Liver (tissue), 9 donors: ENCODE measurements around the gene TRIM46. TPM values are rescaled to one million over a fixed set of nuclear protein-coding genes. Genes with fewer than 3 reads are reported as not detected.

Source experiments
- DNase-seq: peaks from one replicate; pipeline ENCODE4 v3.0.0-alpha.2; 2017; ENCODE audit warnings: low spot score
- H3K27ac ChIP-seq, 2 donors: one replicate each; pipeline ENCODE4 v1.7.0; 2013; ENCODE audit warnings: inconsistent platforms in 2 of 2, low read length in 2 of 2, control low read depth in 1 of 2, low read depth in 1 of 2, mild to moderate bottlenecking in 1 of 2
- H3K27me3 ChIP-seq, 4 donors: one replicate each; pipeline versions ENCODE4 v1.6.1 to v1.7.0; 2013; ENCODE audit warnings: low read length in 3 of 4, inconsistent platforms in 1 of 4, mild to moderate bottlenecking in 1 of 4, moderate library complexity in 1 of 4; ENCODE audit not compliant: control insufficient read depth in 4 of 4, insufficient read depth in 4 of 4
- H3K36me3 ChIP-seq, 4 donors: one replicate each; pipeline versions ENCODE4 v1.6.1 to v1.7.0; 2013; ENCODE audit warnings: low read length in 3 of 4, mild to moderate bottlenecking in 3 of 4, low read depth in 1 of 4, moderate library complexity in 1 of 4; ENCODE audit not compliant: control insufficient read depth in 4 of 4, insufficient read depth in 3 of 4
- H3K4me1 ChIP-seq, 4 donors: one replicate each; pipeline versions ENCODE4 v1.6.1 to v1.7.0; 2013; ENCODE audit warnings: low read length in 3 of 4, mild to moderate bottlenecking in 3 of 4, moderate library complexity in 1 of 4; ENCODE audit not compliant: control insufficient read depth in 4 of 4, insufficient read depth in 4 of 4
- H3K4me3 ChIP-seq, 3 donors: one replicate each; pipeline versions ENCODE4 v1.6.1 to v1.7.0; 2013; ENCODE audit warnings: low read length in 3 of 3, control low read depth in 1 of 3, low read depth in 1 of 3, mild to moderate bottlenecking in 1 of 3
- H3K9ac ChIP-seq, 2 donors: one replicate each; pipeline ENCODE4 v1.7.0; 2013; ENCODE audit warnings: low read length in 2 of 2, mild to moderate bottlenecking in 2 of 2, moderate library complexity in 2 of 2, control low read depth in 1 of 2, low read depth in 1 of 2
- H3K9me3 ChIP-seq, 4 donors: one replicate each; pipeline versions ENCODE4 v1.6.1 to v1.7.0; 2013; ENCODE audit warnings: low read length in 3 of 4; ENCODE audit not compliant: control insufficient read depth in 4 of 4
- ATF3 ChIP-seq: IDR thresholded peaks from 2 replicates; pipeline ENCODE4 v1.6.1; 2016; ENCODE audit warnings: antibody characterized with exemption
- CTCF ChIP-seq: fragments of 150-350 bp; IDR thresholded peaks from 2 replicates; pipeline ENCODE4 v1.5.1; 2017; ENCODE audit warnings: improper control_type of control experiment, low read depth, low read length; ENCODE audit not compliant: missing input control
- EGR1 ChIP-seq, 2 donors: IDR thresholded peaks; 2 replicates each; pipeline ENCODE4 v1.6.1; 2016 to 2018; ENCODE audit warnings: antibody characterized with exemption in 2 of 2, low read depth in 2 of 2
- FOXA1 ChIP-seq: IDR thresholded peaks from 2 replicates; pipeline ENCODE4 v1.6.1; 2016; ENCODE audit warnings: antibody characterized with exemption
- FOXA2 ChIP-seq: IDR thresholded peaks from 2 replicates; pipeline ENCODE4 v1.6.1; 2016; ENCODE audit warnings: antibody characterized with exemption
- GABPA ChIP-seq, 2 donors: IDR thresholded peaks in 1 of 2; conservative IDR thresholded peaks in 1 of 2; 2 replicates each; pipeline ENCODE4 v1.6.1; 2016; ENCODE audit warnings: antibody characterized with exemption in 2 of 2, mild to moderate bottlenecking in 1 of 2, moderate library complexity in 1 of 2
- HNF4A ChIP-seq, 2 donors: conservative IDR thresholded peaks; 2 replicates each; pipeline ENCODE4 v1.6.1; 2016; ENCODE audit warnings: antibody characterized with exemption in 2 of 2, mild to moderate bottlenecking in 2 of 2
- HNF4G ChIP-seq: IDR thresholded peaks from 2 replicates; pipeline ENCODE4 v1.6.1; 2016; ENCODE audit warnings: antibody characterized with exemption
- JUND ChIP-seq, 2 donors: IDR thresholded peaks; 2 replicates each; pipeline ENCODE4 v1.6.1; 2016; ENCODE audit warnings: antibody characterized with exemption in 2 of 2
- MAX ChIP-seq: IDR thresholded peaks from 2 replicates; pipeline ENCODE4 v1.6.1; 2016; ENCODE audit warnings: antibody characterized with exemption
- NR2F2 ChIP-seq: IDR thresholded peaks from 2 replicates; pipeline ENCODE4 v1.6.1; 2016; ENCODE audit warnings: antibody characterized with exemption
- RAD21 ChIP-seq, 2 donors: IDR thresholded peaks; 2 replicates each; pipeline ENCODE4 v1.6.1; 2016; ENCODE audit warnings: antibody characterized with exemption in 2 of 2, mild to moderate bottlenecking in 2 of 2
- REST ChIP-seq: IDR thresholded peaks from 2 replicates; pipeline ENCODE4 v1.6.1; 2016; ENCODE audit warnings: antibody characterized with exemption, mild to moderate bottlenecking
- RXRA ChIP-seq, 2 donors: IDR thresholded peaks; 2 replicates each; pipeline ENCODE4 v1.6.1; 2017 to 2018; ENCODE audit warnings: antibody characterized with exemption in 2 of 2, mild to moderate bottlenecking in 1 of 2
- SP1 ChIP-seq: IDR thresholded peaks from 2 replicates; pipeline ENCODE4 v1.6.1; 2018; ENCODE audit warnings: antibody characterized with exemption, mild to moderate bottlenecking
- TAF1 ChIP-seq: conservative IDR thresholded peaks from 2 replicates; pipeline ENCODE4 v1.6.1; 2016; ENCODE audit warnings: antibody characterized with exemption, mild to moderate bottlenecking
- YY1 ChIP-seq: IDR thresholded peaks from 2 replicates; pipeline ENCODE4 v1.6.1; 2016; ENCODE audit warnings: antibody characterized with exemption, mild to moderate bottlenecking
- ZBTB33 ChIP-seq: IDR thresholded peaks from 2 replicates; pipeline ENCODE4 v1.6.1; 2016; ENCODE audit warnings: antibody characterized with exemption
- WGBS: extraction: QIAGEN DNeasy Blood & Tissue Kit; methylation state at CpG from one replicate; pipeline ENCODE4 v1.1.7; 2013; 5-methylcytosine and 5-hydroxymethylcytosine counted together
- polyA plus RNA-seq, 2 donors: library from polyadenylated mRNA; stranded (reverse) in 1 of 2; unstranded in 1 of 2; fragments of 200-250 nt in 1 of 2; fragments of >200 nt in 1 of 2; fragmentation: Nextera tagmentation in 1 of 2; extraction: Ambion mirVana in 1 of 2; gene quantifications; one replicate each; pipeline versions ENCODE4 v1.2.1 to v1.2.3, GENCODE V29; 2013 to 2015
- total RNA-seq, 2 donors: library from RNA; depleted of rRNA; stranded (reverse); fragments of >200 nt; gene quantifications; one replicate each; pipeline ENCODE4 v1.2.3, GENCODE V29; 2014
- donor health status: healthy.
- donor health status: healthy.
- donor health status: healthy.
- donor health status: healthy.
- donor health status: healthy.

TRIM46 gene
- total and polyA plus RNA-seq, 4 donors = 0.07 to 0.17 (median 0.13) TPM

- TF ChIP-seq JUND (IDR thresholded peaks at IDR 0.05) = no peak
Observed at GRCh38 chr1:155133799-155134281, 39.8 kb upstream of the TRIM46 start (continued).

- Histone ChIP-seq H3K36me3 (peaks cover 8 to 26% (median 19%) of the 10 kb centered on the region in 4 donors), H3K27ac (peak overlapping the region; percentile 99), H3K27me3 (no peaks in the 10 kb centered on the region), H3K9me3 (no peaks in the 10 kb centered on the region), H3K9ac (peak overlapping the region; percentile 20 to 95), H3K4me3 (peak overlapping the region; percentile 34 to 40 (median 35)), H3K4me1 (peaks cover 0 to 64% (median 40%) of the 10 kb centered on the region in 4 donors)
- no peak for DNase-seq
- 25% methylated on average over 1 of the region's 1 CpG for WGBS
- TF ChIP-seq HNF4G = no peak
- TF ChIP-seq FOXA1 = peak; percentile 80
Observed at GRCh38 chr1:155134322-155134721, 39.3 kb upstream of the TRIM46 start.

GRCh38 chr1:155134880-155135414, 38.7 kb upstream of the TRIM46 start:
- TF ChIP-seq FOXA1 (no peak), NR2F2 (peak; percentile 84), SP1 (peak; percentile 75), YY1 (peak; percentile 65), CTCF (no peak), ATF3 (peak; percentile 52), RAD21 (IDR thresholded peaks at IDR 0.05) (peak in 1 of 2 donors; percentile 41), TAF1 (no peak), HNF4G (peak; percentile 11), FOXA2 (no peak), EGR1 (IDR thresholded peaks at IDR 0.05; ENCODE audit: low read depth in 2 of 2) (peak in 1 of 2 donors; percentile 71), RXRA (IDR thresholded peaks at IDR 0.05) (peak; percentile 79 to 91), HNF4A (conservative IDR thresholded peaks at IDR 0.05) (peak; percentile 65 to 83), REST (peak; percentile 84), MAX (peak; percentile 75), ZBTB33 (peak; percentile 74), JUND (IDR thresholded peaks at IDR 0.05) (peak; percentile 41 to 80), GABPA (IDR thresholded peaks at IDR 0.05 in 1 of 2, conservative IDR thresholded peaks at IDR 0.05 in 1 of 2) (no peak)
- Histone ChIP-seq H3K4me1 (peaks cover 0 to 67% (median 42%) of the 10 kb centered on the region in 4 donors), H3K4me3 (peak overlapping the region; percentile 28 to 65 (median 34)), H3K27me3 (no peaks in the 10 kb centered on the region), H3K27ac (peak overlapping the region; percentile 99), H3K9ac (peak overlapping the region; percentile 87 to 95), H3K36me3 (peaks cover 8 to 26% (median 17%) of the 10 kb centered on the region in 4 donors), H3K9me3 (no peaks in the 10 kb centered on the region)
- DNase-seq = peak; percentile 75
- WGBS = 5% methylated on average over 18 of the region's 18 CpGs
